K562 (cell line): ENCODE results near the gene SLC5A6. TPM values are rescaled to one million over a fixed set of nuclear protein-coding genes. Genes with fewer than 3 reads are reported as not detected.

Source experiments
- ATAC-seq: fragments of 200-7000 bp; cut with Tn5 transposase; 3 replicates; pipeline ENCODE4 v1.9.1; 2020; ENCODE audit warnings: moderate library complexity
- BruUV-seq: library from RNA; stranded (reverse); fragments of 400-500 nt; replicated peaks from 2 replicates; lab custom pipeline; 2021; lab: Mats Ljungman, UMichigan
- CTCF ChIA-PET: fragments of 300-600 bp; formaldehyde crosslinking; extraction: SDS; loops from one replicate; lab custom pipeline; 2021; ENCODE audit warnings: low intra/inter-chr PET ratio; lab: Yijun Ruan, JAX
- POLR2A ChIA-PET: fragments of 300-600, 350-650 bp; sonication (Branson Sonifier 250); formaldehyde crosslinking; extraction: SDS; loops from one replicate; lab custom pipeline; 2021; ENCODE audit warnings: antibody characterized with exemption, inconsistent platforms; lab: Yijun Ruan, JAX
- DNase-seq, 4 experiments: peaks; one replicate each; pipeline versions ENCODE4 v3.0.0 to v3.0.0-alpha.2; 2011 to 2018; ENCODE audit warnings: low spot score in 3 of 4, mixed read lengths in 3 of 4; ENCODE audit errors: extremely low read depth in 1 of 4
- FAIRE-seq: peaks from 2 replicates; lab custom pipeline; 2011; peaks lifted over from hg19 to GRCh38; lab: Jason Lieb, UNC
- H2AFZ ChIP-seq: 2 replicates; pipeline ENCODE4 v1.6.0; 2011; ENCODE audit warnings: low read depth, low read length, control low read depth, inconsistent platforms
- H3K27ac ChIP-seq: fragments of 200-600 bp; 3 replicates; pipeline ENCODE4 v1.8.0; 2011; ENCODE audit warnings: low read depth, mild to moderate bottlenecking, control low read depth, inconsistent platforms, low read length, moderate library complexity, mixed read lengths; ENCODE audit errors: extremely low read depth
- H3K27me3 ChIP-seq, 2 experiments: fragments of 300-600 bp in 1 of 2; 2 replicates in 1 of 2; 3 replicates in 1 of 2; pipeline versions ENCODE4 v1.6.0 to v1.8.0; 2011; ENCODE audit warnings: inconsistent platforms in 2 of 2, low read length in 2 of 2, mild to moderate bottlenecking in 1 of 2, mixed read lengths in 1 of 2, moderate library complexity in 1 of 2; ENCODE audit not compliant: control insufficient read depth in 2 of 2, insufficient read depth in 2 of 2
- H3K36me3 ChIP-seq: fragments of 300-600 bp; 3 replicates; pipeline ENCODE4 v1.8.0; 2011; ENCODE audit warnings: mild to moderate bottlenecking, low read length, inconsistent platforms; ENCODE audit not compliant: control insufficient read depth, insufficient read depth
- H3K4me1 ChIP-seq, 2 experiments: fragments of 200-600 bp in 1 of 2; replicated peaks in 1 of 2; 2 replicates in 1 of 2; 3 replicates in 1 of 2; pipeline versions ENCODE4 v1.5.1 to v1.8.0; 2011; ENCODE audit warnings: inconsistent platforms in 2 of 2, low read length in 2 of 2, mild to moderate bottlenecking in 1 of 2, mixed read lengths in 1 of 2, moderate library complexity in 1 of 2; ENCODE audit not compliant: control insufficient read depth in 2 of 2, insufficient read depth in 2 of 2
- H3K4me2 ChIP-seq: 2 replicates; pipeline ENCODE4 v1.6.1; 2011; ENCODE audit warnings: low read length, control low read depth, inconsistent platforms, mixed read lengths; ENCODE audit not compliant: insufficient read depth
- H3K4me3 ChIP-seq: fragments of 200-600 bp; sonication (generic), shearing (Covaris generic); 2 replicates; pipeline ENCODE4 v1.5.1; 2016; ENCODE audit warnings: control low read depth, inconsistent platforms
- H3K79me2 ChIP-seq: fragments of 200-600 bp; 3 replicates; pipeline ENCODE4 v1.8.0; 2011; ENCODE audit warnings: low read length, inconsistent platforms; ENCODE audit not compliant: control insufficient read depth, insufficient read depth
- H3K9ac ChIP-seq, 2 experiments: 2 replicates each; pipeline versions ENCODE4 v1.6.0 to v1.6.1; 2011; ENCODE audit warnings: low read depth in 2 of 2, low read length in 2 of 2, control low read depth in 1 of 2, inconsistent platforms in 1 of 2, mild to moderate bottlenecking in 1 of 2, mixed read lengths in 1 of 2; ENCODE audit not compliant: insufficient read depth in 1 of 2
- H3K9me1 ChIP-seq: one replicate; pipeline ENCODE4 v1.6.0; 2011; ENCODE audit warnings: inconsistent platforms, mild to moderate bottlenecking, low read length, moderate library complexity; ENCODE audit not compliant: control insufficient read depth, insufficient read depth
- H3K9me3 ChIP-seq: replicated peaks from 2 replicates; pipeline ENCODE4 v1.5.1; 2011; ENCODE audit warnings: low read depth, low read length, inconsistent platforms; ENCODE audit not compliant: control insufficient read depth, insufficient read depth
- H4K20me1 ChIP-seq: replicated peaks from 2 replicates; pipeline ENCODE4 v1.6.1; 2011; ENCODE audit warnings: low read length, inconsistent platforms, mixed read lengths; ENCODE audit not compliant: control insufficient read depth, insufficient read depth
- LEF1 ChIP-seq: fragments of 450-650 bp; IDR thresholded peaks from 2 replicates; pipeline ENCODE4 v1.6.1; 2016; ENCODE audit warnings: mild to moderate bottlenecking
- POLR2A ChIP-seq: fragments of 450-650 bp; conservative IDR thresholded peaks from 2 replicates; pipeline ENCODE4 v1.6.1; 2016
- ZNF253 ChIP-seq: fragments of 250-450 bp; sonication (Bioruptor Pico); conservative IDR thresholded peaks from 2 replicates; pipeline ENCODE4 v1.6.1; 2021; ENCODE audit warnings: mild to moderate bottlenecking
- WGBS: fragments of 100-300 bp; shearing (Covaris generic); methylation state at CpG from one replicate; pipeline ENCODE4 v1.1.6; 2016; ENCODE audit warnings: low coverage, mixed read lengths; ENCODE audit not compliant: insufficient coverage; ENCODE audit errors: missing lambda C conversion rate; 5-methylcytosine and 5-hydroxymethylcytosine counted together
- in situ Hi-C: fragments of 300-500 bp; cut with MboI; formaldehyde crosslinking; loops from 4 replicates; pipeline ENCODE4 v1.15.0; 2018; ENCODE audit warnings: inconsistent platforms, mixed read lengths
- intact Hi-C: fragments of 100-400 bp; cut with micrococcal nuclease; formaldehyde crosslinking; loops from 2 replicates; pipeline ENCODE4 v1.14.2; 2022
- polyA plus RNA-seq, 8 experiments: library from polyadenylated mRNA; depleted of rRNA in 4 of 8; stranded (reverse) in 5 of 8; unstranded in 3 of 8; fragments of >200 nt; fragmentation: Nextera tagmentation in 2 of 8; fragmentation: Illumina TruSeq in 1 of 8; extraction: Ambion mirVana in 2 of 8; extraction: Trizol in 1 of 8; gene quantifications; 2 replicates each; pipeline versions ENCODE4 v1.2.1 to v1.2.3, GENCODE V29; 2011 to 2014; ENCODE audit warnings: inconsistent platforms in 1 of 8, missing spikeins in 1 of 8
- total RNA-seq, 7 experiments: library from RNA; depleted of rRNA in 6 of 7; stranded (reverse); fragments of >200 nt in 6 of 7; fragmentation: Illumina TruSeq in 2 of 7; extraction: Trizol in 2 of 7; gene quantifications; 2 replicates each; pipeline versions ENCODE4 v1.2.1 to v1.2.3, GENCODE V29; 2011 to 2021; ENCODE audit warnings: low replicate concordance in 1 of 7
- TF ChIP-seq, protein P1 (sequence below): fragments of 250-450 bp; sonication (Bioruptor Pico); IDR thresholded peaks from 2 replicates; pipeline ENCODE4 v1.9.0; 2021; ENCODE audit warnings: mild to moderate bottlenecking

SLC5A6 gene
- total and polyA plus RNA-seq, 9 of the 15 experiments (the other 6 are each of a cell fraction or from before 2014, with no cell fraction given) = 32.6 to 137 (median 107) TPM

- H3K4me1 ChIP-seq = no peaks in the 10 kb centered on the region
- peak overlapping the region in 1 of 2 experiments; percentile 47; a peak in 1 of 4 replicates for H3K9ac ChIP-seq
- no peaks in the 10 kb centered on the region for H3K9me1 ChIP-seq
- H3K27me3 ChIP-seq = no peaks in the 10 kb centered on the region
- DNase-seq (no peak), ATAC-seq (no peak), FAIRE-seq (no peak)
- peaks cover 69% of the 10 kb centered on the region; the same call in 2 of the 3 replicates for H3K36me3 ChIP-seq
- no TSS peak for BruUV-seq
- intact Hi-C loops = no loop called here
- in situ Hi-C loops = no loop called here
- no peaks in the 10 kb centered on the region for H4K20me1 ChIP-seq
- POLR2A ChIA-PET = interaction anchor here (0.7 to 0.9 kb wide), 2 partner anchors 12 to 117 kb away, joined by 3 read pairs; no protein-coding TSS in a partner anchor
- WGBS = 86% methylated on average over 7 of the region's 7 CpGs
- H3K79me2 ChIP-seq = no peaks in the 10 kb centered on the region
- no peak overlapping the region for H3K4me2 ChIP-seq
- TF ChIP-seq LEF1 = no peak
- TF ChIP-seq, protein P1, sequence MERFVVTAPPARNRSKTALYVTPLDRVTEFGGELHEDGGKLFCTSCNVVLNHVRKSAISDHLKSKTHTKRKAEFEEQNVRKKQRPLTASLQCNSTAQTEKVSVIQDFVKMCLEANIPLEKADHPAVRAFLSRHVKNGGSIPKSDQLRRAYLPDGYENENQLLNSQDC (CRISPR knock-in tag) = no peak
- H3K9me3 ChIP-seq = no peaks in the 10 kb centered on the region
- no peak overlapping the region for H3K4me3 ChIP-seq
- no peak overlapping the region for H2AFZ ChIP-seq
- H3K27ac ChIP-seq = no peak overlapping the region
- CTCF ChIA-PET = no interaction called here
These were observed 10.4 kb downstream of the SLC5A6 start for GRCh38 chr2:27201675-27202074.

GRCh38 chr2:27199241-27199640, 12.8 kb downstream of the SLC5A6 start:
- no peak overlapping the region for H3K27ac ChIP-seq
- ChIA-PET CTCF (no interaction called here), POLR2A (interaction anchor here (0.6 to 1.1 kb wide), 2 partner anchors 12 to 81 kb away, joined by 3 read pairs; no protein-coding TSS in a partner anchor)
- intact Hi-C loops (no loop called here), in situ Hi-C loops (no loop called here)
- no peaks in the 10 kb centered on the region for H4K20me1 ChIP-seq
- H3K27me3 ChIP-seq = no peaks in the 10 kb centered on the region
- no peak overlapping the region for H2AFZ ChIP-seq
- peak; percentile 43; the same call in 1 of the 2 replicates for TF ChIP-seq POLR2A
- no peak for TF ChIP-seq ZNF253 (CRISPR knock-in tag)
- no peak overlapping the region for H3K4me2 ChIP-seq
- no peak overlapping the region for H3K9ac ChIP-seq
- H3K4me1 ChIP-seq = no peaks in the 10 kb centered on the region; a peak in 2 of 5 replicates
- H3K9me3 ChIP-seq = no peaks in the 10 kb centered on the region
- ATAC-seq (peak; percentile 51), DNase-seq (no peak), FAIRE-seq (peak; percentile 32)
- WGBS = 90% methylated on average over 2 of the region's 2 CpGs
- H3K9me1 ChIP-seq = no peaks in the 10 kb centered on the region
- H3K36me3 ChIP-seq = peaks cover 45% of the 10 kb centered on the region; the same call in 2 of the 3 replicates
- no peak overlapping the region for H3K4me3 ChIP-seq
- no TSS peak for BruUV-seq
- H3K79me2 ChIP-seq = no peaks in the 10 kb centered on the region
